Skeletal muscle cell (primary cell): ENCODE data around the gene FMO2.

Source experiments
- DNase-seq: peaks from one replicate; pipeline ENCODE4 v3.0.0-alpha.2; 2010; ENCODE audit warnings: low read depth
- H3K4me3 ChIP-seq: 2 replicates; pipeline ENCODE4 v1.5.1; 2011; ENCODE audit warnings: low read depth, mild to moderate bottlenecking, control low read depth, low read length, moderate library complexity

Gene FMO2, protein sequence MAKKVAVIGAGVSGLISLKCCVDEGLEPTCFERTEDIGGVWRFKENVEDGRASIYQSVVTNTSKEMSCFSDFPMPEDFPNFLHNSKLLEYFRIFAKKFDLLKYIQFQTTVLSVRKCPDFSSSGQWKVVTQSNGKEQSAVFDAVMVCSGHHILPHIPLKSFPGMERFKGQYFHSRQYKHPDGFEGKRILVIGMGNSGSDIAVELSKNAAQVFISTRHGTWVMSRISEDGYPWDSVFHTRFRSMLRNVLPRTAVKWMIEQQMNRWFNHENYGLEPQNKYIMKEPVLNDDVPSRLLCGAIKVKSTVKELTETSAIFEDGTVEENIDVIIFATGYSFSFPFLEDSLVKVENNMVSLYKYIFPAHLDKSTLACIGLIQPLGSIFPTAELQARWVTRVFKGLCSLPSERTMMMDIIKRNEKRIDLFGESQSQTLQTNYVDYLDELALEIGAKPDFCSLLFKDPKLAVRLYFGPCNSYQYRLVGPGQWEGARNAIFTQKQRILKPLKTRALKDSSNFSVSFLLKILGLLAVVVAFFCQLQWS

DNA sequence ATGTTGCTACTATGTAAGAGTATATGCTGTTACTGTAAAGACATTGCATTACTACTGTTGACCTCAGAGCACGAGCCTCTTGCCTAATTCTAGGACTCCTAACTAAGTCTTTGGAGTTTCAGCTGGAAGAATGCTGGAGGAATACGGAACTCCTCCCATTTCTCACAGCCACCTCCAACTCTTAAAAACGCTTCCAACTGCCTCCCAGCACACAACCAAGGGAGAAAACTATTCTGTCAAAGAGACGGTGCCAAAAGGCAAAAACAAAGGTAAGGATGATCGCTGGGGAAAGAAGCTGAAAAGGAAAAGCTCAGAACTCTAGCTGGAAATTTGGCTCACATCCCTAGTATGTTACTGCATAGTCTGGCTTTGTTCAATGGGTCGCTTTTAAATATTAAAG, at the start of gene FMO2:
TSS of gene FMO2 (plus strand) at position 210 of the 400 bp plus-strand sequence. CDS start 414 bp downstream, outside the sequence.
- no peak within 1 kb of the TSS for H3K4me3 ChIP-seq
- DNase-seq, result no peak

DNA sequence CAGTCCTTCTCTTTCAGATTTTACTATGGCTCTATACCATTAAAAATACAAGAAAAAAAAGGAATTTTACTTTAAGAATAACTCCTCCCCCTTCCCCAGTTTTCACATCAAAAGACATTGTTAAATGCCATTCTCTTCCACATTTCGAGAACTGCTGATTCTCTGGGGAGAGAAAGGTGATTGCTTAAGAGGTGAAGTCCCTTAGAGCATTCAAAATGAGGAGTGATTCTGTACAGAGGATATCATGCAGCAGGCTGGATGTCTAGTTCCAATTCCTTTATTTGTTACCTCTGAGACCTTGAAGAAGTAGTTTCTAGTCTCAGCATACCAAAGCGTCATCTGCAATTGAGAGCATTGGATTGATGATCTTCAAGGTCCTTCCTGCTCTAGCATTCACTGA, 47.5 kb upstream of the FMO2 start:
- H3K4me3 ChIP-seq, result no peak overlapping the region
- no peak for DNase-seq

DNA sequence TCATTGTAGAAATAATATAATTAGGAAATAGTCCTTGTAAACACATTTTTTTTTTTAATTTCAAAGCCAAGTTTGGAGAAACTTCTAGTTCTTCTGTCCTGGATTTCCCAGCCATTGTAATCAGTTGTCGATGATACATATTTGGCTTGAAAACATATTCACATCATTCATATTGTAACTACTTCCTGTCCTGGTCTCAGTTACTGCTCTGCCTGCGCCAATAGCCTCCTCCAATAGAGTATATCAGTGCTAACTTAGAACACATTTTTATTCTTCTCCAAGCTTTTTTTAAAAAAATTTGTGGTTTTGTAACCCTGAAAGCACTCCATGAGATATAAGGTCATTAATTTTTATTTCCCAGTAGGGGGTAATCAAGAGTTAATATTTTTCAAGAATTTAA, 46.1 kb upstream of the FMO2 start:
- no peak for DNase-seq
- H3K4me3 ChIP-seq, result no peak overlapping the region

GRCh38 chr1:171139890-171140289, 45.2 kb upstream of the FMO2 start:
- DNase-seq, result no peak

GRCh38 chr1:171140401-171140800, 44.7 kb upstream of the FMO2 start:
- no peak for DNase-seq
- no peak overlapping the region for H3K4me3 ChIP-seq

More at GRCh38 chr1:171139890-171140289, 45.2 kb upstream of the FMO2 start:
- no peak overlapping the region for H3K4me3 ChIP-seq

DNA sequence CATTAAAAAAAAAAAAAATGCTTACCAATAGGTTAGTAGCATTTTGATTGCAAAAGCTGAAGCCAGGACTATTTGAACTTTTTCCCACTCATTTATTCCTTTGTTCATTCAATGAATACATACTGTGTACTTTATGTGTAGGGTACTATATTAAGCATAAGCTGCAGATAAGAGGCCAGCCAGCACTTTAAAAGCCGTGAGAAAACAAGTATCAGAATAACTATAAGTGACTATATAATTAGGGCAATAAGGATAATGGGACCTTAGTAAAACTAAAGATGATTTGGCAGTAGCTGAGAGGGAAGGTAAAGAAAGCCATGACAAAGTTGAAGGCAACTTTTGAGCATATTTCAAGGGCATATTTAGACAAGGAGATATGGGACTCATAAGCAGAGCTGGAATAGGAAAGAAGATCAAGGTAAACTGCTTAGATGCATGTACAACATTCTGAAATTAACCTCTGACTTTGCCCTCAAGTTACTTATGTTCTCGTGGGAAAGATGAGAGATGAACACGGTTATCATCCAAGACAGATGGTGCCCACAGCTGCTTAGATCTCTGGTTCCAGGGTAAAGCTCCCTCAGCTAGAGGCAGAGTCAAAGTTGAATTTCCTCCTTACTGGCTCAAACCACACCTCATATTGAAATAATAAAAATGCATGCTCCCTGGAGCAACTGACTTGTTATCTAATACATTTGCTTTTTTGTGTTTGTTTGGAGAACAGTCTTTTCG, 44.0 kb upstream of the FMO2 start:
- DNase-seq, result no peak
- no peak overlapping the region for H3K4me3 ChIP-seq

GRCh38 chr1:171141688-171142415, 43.2 kb upstream of the FMO2 start:
- H3K4me3 ChIP-seq, result no peak overlapping the region
- peak; percentile 95 for DNase-seq

DNA sequence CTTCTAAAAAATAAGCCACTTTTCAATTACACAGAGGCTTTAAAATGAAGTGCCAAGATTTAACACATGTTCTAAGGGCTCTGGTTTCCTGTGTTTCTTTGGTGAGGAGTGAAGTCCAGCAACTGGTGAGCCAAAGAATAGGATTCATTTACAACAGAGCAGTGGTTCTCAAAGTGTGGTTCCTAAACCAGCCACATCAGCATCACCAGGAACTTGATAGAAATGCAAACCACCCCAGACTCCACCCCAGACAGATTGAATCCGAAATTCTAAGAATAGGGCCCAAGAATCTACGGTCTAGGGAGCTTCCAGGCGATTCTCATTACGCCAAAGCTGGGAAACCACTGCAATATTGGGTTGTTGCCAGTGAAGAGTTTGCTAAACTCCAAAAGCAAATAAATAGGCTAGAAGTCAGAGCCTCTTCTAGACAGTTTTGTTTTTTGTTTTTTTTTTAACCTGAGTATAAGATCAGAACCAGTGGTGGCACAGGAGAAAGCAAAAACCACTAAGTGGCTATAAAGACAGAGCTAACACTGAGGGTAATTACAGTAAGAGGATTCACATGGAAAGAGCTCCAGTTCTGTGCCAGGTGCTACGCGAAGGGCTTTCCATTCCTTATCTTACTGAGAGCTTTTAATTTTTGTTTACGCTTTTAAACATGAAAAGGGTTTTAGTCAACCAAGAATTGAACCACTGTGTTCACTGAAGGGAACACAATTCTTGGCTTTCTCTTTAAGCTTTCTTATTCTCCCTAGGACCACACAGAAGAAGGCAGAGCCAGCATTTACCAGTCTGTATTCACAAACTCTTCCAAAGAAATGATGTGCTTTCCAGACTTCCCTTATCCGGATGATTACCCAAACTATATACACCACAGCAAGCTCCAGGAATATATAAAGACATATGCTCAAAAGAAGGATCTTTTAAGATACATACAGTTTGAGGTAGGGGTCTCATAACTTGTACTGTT, 42.4 kb upstream of the FMO2 start:
- DNase-seq, result peak; percentile 77
- no peak overlapping the region for H3K4me3 ChIP-seq

DNA sequence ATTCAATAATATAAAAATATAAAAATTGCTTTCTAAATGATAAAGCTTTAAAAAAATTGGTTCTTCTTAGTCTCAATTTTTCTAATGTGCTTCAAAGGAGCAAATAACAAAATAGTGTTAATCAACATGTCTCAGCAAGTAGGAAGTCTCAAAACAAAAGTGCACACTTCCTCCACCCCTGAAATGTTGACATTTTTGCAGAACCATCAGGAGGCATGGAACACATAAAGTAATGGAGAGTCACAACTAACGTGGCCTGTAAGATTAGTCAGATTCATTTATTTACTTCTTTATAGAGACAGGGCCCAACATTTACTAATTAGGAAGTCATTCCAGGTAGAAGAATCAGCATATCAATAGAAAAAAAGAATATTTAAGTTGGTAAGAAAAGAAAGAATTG, 34.9 kb upstream of the FMO2 start:
- H3K4me3 ChIP-seq, result no peak overlapping the region
- no peak for DNase-seq

- no peak overlapping the region for H3K4me3 ChIP-seq
- no peak for DNase-seq
These were observed 32.6 kb upstream of the FMO2 start for GRCh38 chr1:171152549-171152948.

- no peak for DNase-seq
- H3K4me3 ChIP-seq, result no peak overlapping the region
These were observed 29.6 kb upstream of the FMO2 start for GRCh38 chr1:171155484-171155883.

DNA sequence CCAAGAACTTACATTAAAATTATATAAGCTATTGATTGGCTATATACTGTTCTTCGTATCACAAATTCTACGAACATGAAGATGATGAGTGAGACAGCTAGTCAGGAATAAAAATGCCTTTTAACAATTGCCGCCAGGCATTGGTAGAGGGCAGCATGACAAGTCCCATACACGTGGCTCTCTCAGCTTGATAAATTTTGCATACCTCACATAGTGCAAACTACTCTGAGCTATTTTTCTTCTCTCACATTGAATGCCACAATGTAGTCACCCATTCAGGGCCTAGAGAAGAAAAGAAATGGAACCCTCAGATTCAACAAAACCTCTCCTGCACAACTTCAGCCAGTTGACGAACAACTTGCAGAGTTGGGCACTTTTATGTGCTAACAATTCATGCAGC, 27.0 kb upstream of the FMO2 start:
- no peak for DNase-seq

GRCh38 chr1:171158551-171158950, 26.5 kb upstream of the FMO2 start:
- DNase-seq, result no peak
- no peak overlapping the region for H3K4me3 ChIP-seq

More for the DNA sequence above, 27.0 kb upstream of the FMO2 start:
- no peak overlapping the region for H3K4me3 ChIP-seq

GRCh38 chr1:171159148-171159547, 26.0 kb upstream of the FMO2 start:
- H3K4me3 ChIP-seq, result no peak overlapping the region
- DNase-seq, result no peak

- H3K4me3 ChIP-seq, result no peak overlapping the region
These were observed 24.9 kb upstream of the FMO2 start for GRCh38 chr1:171160211-171160610.

GRCh38 chr1:171160639-171161354, 24.3 kb upstream of the FMO2 start:
- no peak overlapping the region for H3K4me3 ChIP-seq
- DNase-seq, result no peak

More at GRCh38 chr1:171160211-171160610, 24.9 kb upstream of the FMO2 start:
- no peak for DNase-seq

DNA sequence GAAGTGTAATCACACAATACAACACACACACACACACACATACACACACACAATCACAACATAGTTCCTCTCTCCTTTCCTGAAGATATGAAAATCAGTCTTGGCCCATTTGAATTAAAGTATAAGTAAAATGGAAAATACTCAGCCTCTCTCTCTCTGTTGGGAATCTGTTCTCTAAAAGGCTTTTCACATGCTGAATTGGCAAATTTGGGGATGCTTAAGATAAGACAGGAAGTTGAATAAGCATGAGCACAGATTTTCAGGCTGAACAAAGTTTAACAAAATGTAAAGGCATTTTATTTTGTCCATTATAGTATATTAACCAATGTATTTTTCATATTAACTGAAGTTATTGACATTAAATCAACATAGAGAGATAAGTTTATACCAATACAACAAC, 23.7 kb upstream of the FMO2 start:
- H3K4me3 ChIP-seq, result no peak overlapping the region
- no peak for DNase-seq

DNA sequence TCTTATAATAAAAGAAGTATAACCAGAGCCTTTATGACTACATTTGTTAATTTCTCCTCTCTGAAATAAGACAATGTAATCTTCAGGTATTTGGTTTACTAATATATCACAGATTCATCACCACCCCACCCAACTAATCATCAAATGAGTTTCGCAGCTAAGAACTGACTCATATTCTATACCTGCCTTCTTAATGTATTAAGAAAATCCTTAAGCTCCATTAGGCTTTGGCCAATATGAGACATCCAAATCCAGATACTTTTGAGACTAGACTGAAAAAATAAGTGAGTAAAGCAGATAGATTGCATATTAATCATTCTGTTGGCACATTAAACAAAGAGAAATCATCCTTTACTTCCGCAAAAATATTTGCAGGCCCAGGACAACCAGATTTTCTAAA, 18.7 kb upstream of the FMO2 start:
- H3K4me3 ChIP-seq, result no peak overlapping the region
- DNase-seq, result no peak
